Neutrophil (primary cell): ENCODE results near the gene ZNF324B.
"Not testable (repeated sequence)": the region's sequence is repeated elsewhere in the genome, so short reads cannot be mapped to it uniquely, and the experiment has no call there.

Experiments
- H3K27ac ChIP-seq: fragments of 200-600 bp; sonication (generic); 2 replicates; pipeline ENCODE4 v1.5.1; 2016; ENCODE audit warnings: mild to moderate bottlenecking, moderate library complexity
- H3K27me3 ChIP-seq: fragments of 200-600 bp; sonication (generic); 2 replicates; pipeline ENCODE4 v1.6.0; 2016; ENCODE audit warnings: mild to moderate bottlenecking
- H3K36me3 ChIP-seq: fragments of 200-600 bp; sonication (generic); 2 replicates; pipeline ENCODE4 v1.5.1; 2017
- H3K4me1 ChIP-seq, 2 experiments: fragments of 200-600 bp in 1 of 2; sonication (generic) in 1 of 2; 1 replicate in 1 of 2; 2 replicates in 1 of 2; pipeline versions ENCODE4 v1.5.1 to v1.6.1; 2013 to 2016; ENCODE audit warnings: low read depth in 1 of 2, low read length in 1 of 2, mild to moderate bottlenecking in 1 of 2, moderate library complexity in 1 of 2; ENCODE audit not compliant: control insufficient read depth in 1 of 2, insufficient read depth in 1 of 2
- H3K4me3 ChIP-seq, 2 experiments: fragments of 200-600 bp in 1 of 2; sonication (generic) in 1 of 2; 1 replicate in 1 of 2; 2 replicates in 1 of 2; pipeline ENCODE4 v1.5.1; 2013 to 2016; ENCODE audit warnings: low read depth in 1 of 2, low read length in 1 of 2, mild to moderate bottlenecking in 1 of 2, moderate library complexity in 1 of 2
- H3K9me3 ChIP-seq: fragments of 200-600 bp; sonication (generic); 2 replicates; pipeline ENCODE4 v1.5.1; 2016
- TF ChIP-seq, protein P1 (sequence below): fragments of 200-600 bp; sonication (generic); IDR thresholded peaks from 2 replicates; pipeline ENCODE4 v1.5.1; 2016; ENCODE audit warnings: antibody characterized with exemption

Gene ZNF324B

DNA sequence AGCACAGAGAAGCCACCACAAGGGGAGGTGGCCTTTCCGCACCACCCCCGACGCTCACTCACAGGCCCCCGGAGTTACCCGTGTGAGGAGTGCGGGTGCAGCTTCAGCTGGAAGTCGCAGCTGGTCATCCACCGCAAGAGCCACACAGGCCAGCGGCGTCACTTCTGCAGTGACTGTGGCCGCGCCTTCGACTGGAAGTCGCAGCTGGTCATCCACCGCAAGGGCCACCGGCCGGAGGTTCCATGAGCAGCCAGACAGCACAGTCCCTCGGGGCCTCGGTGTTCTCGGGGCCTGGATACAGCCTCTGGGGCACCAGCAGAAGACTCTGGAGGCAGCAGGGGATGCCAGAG, 29.0 kb downstream of the ZNF324B start:
- TF ChIP-seq, protein P1, sequence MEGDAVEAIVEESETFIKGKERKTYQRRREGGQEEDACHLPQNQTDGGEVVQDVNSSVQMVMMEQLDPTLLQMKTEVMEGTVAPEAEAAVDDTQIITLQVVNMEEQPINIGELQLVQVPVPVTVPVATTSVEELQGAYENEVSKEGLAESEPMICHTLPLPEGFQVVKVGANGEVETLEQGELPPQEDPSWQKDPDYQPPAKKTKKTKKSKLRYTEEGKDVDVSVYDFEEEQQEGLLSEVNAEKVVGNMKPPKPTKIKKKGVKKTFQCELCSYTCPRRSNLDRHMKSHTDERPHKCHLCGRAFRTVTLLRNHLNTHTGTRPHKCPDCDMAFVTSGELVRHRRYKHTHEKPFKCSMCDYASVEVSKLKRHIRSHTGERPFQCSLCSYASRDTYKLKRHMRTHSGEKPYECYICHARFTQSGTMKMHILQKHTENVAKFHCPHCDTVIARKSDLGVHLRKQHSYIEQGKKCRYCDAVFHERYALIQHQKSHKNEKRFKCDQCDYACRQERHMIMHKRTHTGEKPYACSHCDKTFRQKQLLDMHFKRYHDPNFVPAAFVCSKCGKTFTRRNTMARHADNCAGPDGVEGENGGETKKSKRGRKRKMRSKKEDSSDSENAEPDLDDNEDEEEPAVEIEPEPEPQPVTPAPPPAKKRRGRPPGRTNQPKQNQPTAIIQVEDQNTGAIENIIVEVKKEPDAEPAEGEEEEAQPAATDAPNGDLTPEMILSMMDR = no peak

DNA sequence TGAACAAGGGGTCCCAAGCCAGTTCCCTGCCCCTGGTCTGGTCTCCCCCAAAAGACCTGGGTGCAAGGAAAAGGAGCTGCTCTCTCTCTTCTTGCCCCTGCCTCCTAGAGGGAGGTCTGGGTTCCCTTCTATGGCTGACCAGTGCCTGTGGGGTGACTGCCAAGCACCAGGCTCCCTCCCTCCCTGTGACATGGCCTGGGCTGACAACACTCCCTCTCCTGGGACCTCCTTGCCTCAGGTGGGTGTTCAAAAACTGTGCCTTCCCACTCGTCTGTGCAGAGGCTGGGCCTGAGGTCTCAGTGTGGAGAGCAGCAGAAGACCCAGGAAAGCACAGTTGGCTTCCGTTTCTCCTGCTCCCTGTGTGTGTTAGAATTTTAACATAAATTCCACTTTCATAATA, 29.4 kb downstream of the ZNF324B start:
- Histone ChIP-seq H3K4me1 (peaks cover 7 to 9% of the 10 kb centered on the region in 2 experiments), H3K27me3 (no peaks in the 10 kb centered on the region), H3K27ac (no peak overlapping the region), H3K4me3 (no peak overlapping the region), H3K9me3 (no peaks in the 10 kb centered on the region), H3K36me3 (peaks cover 24% of the 10 kb centered on the region)
- TF ChIP-seq, protein P1 = no peak

More for the DNA sequence above, 29.0 kb downstream of the ZNF324B start:
- Histone ChIP-seq H3K27ac (no peak overlapping the region), H3K9me3 (no peaks in the 10 kb centered on the region), H3K4me1 (peaks cover 10 to 11% of the 10 kb centered on the region in 2 experiments), H3K36me3 (peaks cover 24% of the 10 kb centered on the region), H3K4me3 (no peak overlapping the region), H3K27me3 (no peaks in the 10 kb centered on the region)

DNA sequence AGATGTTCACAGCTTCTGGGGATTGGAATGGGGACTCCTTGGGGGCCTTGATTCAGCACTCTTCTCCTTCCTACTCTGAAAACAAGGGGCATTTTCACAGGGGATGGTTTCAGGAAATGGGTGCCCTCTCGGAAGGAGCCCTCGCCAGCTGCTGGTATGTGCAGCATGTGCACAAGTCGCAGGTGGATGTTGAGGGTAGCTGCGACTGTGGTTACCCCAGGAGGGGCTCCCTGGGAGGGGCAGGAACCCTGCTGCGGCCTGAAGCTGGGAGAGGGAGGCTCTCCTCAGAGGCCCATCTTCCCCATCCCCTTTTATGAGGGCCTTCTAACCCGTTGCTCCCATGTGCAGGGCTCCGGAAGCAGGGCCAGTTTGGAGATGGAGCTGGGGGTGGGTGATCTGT, 30.9 kb downstream of the ZNF324B start:
- Histone ChIP-seq H3K27me3 (no peaks in the 10 kb centered on the region), H3K36me3 (peaks cover 24% of the 10 kb centered on the region), H3K9me3 (no peaks in the 10 kb centered on the region), H3K4me1 (no peaks in the 10 kb centered on the region), H3K4me3 (no peak overlapping the region), H3K27ac (no peak overlapping the region)
- TF ChIP-seq, protein P1 = no peak

DNA sequence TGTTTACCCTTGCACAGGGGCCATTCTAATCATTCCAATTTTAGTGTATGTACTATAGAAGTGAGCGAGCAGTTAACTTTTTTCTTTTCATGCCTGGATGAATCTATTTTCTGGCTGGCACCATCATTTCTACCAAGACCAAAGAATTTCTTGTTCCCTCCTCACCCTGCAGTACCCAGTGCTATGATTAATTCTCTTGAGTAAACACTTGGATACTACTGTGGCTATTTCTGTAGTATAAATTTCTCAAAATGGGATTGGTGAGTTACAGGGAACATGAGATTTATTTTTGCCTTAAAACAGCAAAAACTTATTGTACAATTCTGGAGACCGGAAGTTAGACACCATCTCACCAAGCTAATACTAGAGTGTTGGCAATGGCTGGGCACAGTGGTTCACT, 32.4 kb downstream of the ZNF324B start:
- Histone ChIP-seq H3K4me1 (no peaks in the 10 kb centered on the region), H3K4me3 (no peak overlapping the region), H3K36me3 (peaks cover 24% of the 10 kb centered on the region), H3K9me3 (no peaks in the 10 kb centered on the region), H3K27me3 (no peaks in the 10 kb centered on the region), H3K27ac (no peak overlapping the region)
- TF ChIP-seq, protein P1 = no peak

DNA sequence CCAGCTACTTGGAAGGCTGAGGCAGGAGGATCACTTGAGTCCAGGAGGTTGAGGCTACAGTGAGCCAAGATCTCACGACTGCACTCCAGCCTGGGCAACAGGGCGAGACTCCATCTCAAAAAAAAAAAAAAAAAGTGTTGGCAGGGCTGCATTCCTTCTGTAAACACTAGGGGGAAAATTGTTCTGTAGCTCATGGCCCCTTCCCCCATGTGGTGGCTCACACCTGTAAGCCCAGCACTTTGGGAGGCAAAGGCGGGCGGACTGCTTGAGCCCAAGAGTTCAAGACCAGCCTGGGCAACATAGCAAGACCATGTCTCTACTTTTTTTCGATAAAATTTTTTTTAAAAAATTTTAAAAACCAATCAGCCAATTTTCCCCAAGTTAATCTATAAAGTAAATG, 32.9 kb downstream of the ZNF324B start:
- H3K36me3 ChIP-seq = peaks cover 21% of the 10 kb centered on the region
- H3K4me3 ChIP-seq, H3K27me3 ChIP-seq, H3K9me3 ChIP-seq, H3K27ac ChIP-seq, H3K4me1 ChIP-seq: not testable (repeated sequence)

DNA sequence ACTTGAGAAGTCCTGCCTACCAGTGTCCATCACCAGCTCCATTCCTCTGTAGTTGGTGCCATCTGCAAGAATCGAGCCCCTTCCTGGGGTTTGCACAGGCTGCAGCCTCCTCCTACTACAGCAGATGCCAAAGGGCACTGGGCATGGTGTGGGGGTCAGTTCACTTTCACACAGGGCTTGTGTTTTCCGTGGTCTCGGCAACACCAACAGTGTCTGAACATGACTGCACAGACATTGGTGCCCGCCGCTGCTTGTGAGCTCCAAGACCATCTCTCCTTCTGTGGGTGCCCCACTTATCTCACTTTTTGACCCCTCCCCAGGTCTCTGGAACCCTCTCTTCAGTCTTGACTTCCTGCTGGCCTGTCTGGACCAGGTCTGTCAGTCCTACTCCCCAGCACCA, 40.0 kb downstream of the ZNF324B start:
- H3K9me3 ChIP-seq = no peaks in the 10 kb centered on the region
- no peaks in the 10 kb centered on the region for H3K4me1 ChIP-seq
- H3K4me3 ChIP-seq = no peak overlapping the region
- H3K27ac ChIP-seq = no peak overlapping the region
- TF ChIP-seq, protein P1 = no peak
- no peaks in the 10 kb centered on the region for H3K36me3 ChIP-seq
- no peaks in the 10 kb centered on the region for H3K27me3 ChIP-seq
